HG02852 (cell line): ENCODE results near the gene ARHGAP4.

ENCODE experiments used
- ATAC-seq: cut with Tn5 transposase; IDR thresholded peaks from one replicate; pipeline ENCODE4 v1.9.1; 2021; ENCODE audit warnings: mild to moderate bottlenecking, moderate library complexity; ENCODE audit not compliant: unreplicated experiment

The ARHGAP4 gene

DNA sequence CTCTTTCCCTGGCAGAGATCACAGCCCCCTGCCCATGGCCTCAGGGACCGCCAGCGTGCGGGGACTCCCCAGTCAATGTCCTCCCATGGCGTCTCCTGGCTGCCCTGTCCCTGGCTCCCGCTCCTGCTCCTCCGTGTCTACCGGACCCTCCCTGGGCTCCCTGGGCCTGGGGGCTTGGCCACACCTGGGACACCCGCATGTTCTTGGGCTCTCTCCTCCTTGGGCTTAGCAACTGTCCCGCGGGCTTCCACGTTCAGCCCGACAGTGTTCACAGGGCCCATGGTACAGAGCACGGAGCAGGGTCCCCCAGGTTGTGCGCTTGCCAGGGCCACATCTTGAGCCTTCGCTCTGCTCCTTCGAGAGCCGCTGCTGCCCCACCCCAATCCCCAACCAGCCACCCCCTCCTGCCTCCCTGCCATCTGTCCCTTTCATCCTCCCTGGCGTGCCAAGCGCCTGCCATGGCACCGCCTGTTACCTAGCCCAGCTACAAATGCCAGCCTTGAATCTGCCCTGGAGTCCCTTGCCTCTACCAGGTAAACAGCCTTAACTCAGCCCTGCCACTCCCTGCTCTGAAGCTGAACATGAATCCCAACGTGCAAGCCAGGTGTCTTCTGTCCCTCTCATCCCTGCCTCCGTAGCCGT lies 17.7 kb downstream of the ARHGAP4 start:
- no peak for ATAC-seq

DNA sequence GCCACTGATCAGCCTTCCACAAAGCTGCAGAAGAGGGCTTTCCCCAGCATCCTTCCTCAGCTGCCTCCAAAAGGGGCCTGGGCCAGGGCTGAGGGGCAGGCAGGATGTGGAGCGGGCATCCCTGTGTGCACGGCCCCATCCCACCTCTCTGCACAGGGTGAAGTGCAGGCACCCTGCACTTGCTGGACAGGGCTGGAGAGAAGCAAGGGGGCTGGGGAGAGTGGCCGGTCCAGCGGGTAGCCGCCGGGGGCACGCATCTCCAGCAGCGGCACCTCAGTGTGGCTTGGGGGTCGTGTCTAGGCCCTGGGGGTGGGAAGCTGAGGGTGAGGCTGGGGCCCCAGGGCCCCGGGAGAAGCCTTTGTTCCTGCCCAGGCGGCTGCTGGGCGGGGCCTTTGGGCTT lies 18.6 kb downstream of the ARHGAP4 start:
- no peak for ATAC-seq

DNA sequence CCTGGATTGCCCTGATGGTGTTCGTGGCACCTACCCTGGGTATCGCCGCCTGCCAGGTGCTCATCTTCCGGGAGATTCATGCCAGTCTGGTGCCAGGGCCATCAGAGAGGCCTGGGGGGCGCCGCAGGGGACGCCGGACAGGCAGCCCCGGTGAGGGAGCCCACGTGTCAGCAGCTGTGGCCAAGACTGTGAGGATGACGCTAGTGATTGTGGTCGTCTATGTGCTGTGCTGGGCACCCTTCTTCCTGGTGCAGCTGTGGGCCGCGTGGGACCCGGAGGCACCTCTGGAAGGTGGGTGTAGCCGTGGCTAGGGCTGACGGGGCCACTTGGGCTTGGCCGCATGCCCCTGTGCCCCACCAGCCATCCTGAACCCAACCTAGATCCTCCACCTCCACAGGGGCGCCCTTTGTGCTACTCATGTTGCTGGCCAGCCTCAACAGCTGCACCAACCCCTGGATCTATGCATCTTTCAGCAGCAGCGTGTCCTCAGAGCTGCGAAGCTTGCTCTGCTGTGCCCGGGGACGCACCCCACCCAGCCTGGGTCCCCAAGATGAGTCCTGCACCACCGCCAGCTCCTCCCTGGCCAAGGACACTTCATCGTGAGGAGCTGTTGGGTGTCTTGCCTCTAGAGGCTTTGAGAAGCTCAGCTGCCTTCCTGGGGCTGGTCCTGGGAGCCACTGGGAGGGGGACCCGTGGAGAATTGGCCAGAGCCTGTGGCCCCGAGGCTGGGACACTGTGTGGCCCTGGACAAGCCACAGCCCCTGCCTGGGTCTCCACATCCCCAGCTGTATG lies 19.7 kb downstream of the ARHGAP4 start:
- no peak for ATAC-seq

- ATAC-seq = no peak
Observed at GRCh38 chrX:153905481-153906095, 20.5 kb downstream of the ARHGAP4 start.

DNA sequence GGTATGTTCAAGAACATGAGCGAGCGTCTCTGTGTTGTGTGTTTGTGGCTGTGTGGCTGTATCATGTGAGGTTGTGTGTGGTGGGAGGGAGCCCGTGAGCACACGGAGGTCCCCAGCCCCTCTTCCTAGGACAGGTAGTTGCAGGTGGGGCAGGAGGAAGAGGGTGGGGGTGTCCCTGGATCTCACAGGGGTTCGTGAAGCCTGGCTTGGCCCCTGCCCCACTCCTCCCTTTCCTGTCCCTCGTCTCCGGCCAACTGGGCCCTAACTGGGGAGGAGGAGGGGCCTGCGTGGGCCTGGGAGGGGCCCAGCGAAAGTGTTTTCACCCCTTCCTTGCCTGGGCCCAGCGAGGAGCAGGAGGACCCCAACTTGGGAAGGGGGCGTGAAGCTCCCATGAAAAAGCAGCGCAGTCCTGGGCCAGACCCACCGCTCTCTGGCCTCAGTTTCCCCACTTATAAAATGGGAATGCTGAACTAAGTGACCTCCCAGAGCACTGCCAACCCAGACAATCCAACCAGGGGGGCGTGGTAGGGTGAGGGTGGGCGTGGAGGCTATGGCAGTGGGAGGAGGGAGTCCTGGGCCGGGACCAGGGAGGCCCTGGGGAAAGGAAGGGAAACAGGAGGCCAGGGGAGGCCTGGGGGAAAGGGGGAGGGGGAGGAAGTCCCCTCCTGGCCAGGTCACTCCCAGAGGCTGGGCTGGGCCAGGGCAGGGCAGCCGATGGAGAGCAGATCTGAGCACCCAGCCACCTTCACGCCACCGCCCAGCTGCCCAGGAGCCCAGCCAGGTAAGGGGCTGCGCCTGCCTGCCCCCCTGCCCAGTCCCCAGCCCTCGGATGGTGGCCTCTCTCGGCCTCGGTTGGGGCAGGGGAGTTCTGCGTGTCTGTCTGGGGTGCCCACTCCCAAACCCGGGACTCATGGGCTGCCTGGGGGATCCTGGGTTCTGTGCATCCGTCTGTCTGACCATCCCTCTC lies 21.8 kb downstream of the ARHGAP4 start, which contains the start of gene AVPR2:
TSS of gene AVPR2 (plus strand) at position 683 of the 967 bp plus-strand sequence. CDS start 473 bp downstream, outside the sequence.
- no peak for ATAC-seq

DNA sequence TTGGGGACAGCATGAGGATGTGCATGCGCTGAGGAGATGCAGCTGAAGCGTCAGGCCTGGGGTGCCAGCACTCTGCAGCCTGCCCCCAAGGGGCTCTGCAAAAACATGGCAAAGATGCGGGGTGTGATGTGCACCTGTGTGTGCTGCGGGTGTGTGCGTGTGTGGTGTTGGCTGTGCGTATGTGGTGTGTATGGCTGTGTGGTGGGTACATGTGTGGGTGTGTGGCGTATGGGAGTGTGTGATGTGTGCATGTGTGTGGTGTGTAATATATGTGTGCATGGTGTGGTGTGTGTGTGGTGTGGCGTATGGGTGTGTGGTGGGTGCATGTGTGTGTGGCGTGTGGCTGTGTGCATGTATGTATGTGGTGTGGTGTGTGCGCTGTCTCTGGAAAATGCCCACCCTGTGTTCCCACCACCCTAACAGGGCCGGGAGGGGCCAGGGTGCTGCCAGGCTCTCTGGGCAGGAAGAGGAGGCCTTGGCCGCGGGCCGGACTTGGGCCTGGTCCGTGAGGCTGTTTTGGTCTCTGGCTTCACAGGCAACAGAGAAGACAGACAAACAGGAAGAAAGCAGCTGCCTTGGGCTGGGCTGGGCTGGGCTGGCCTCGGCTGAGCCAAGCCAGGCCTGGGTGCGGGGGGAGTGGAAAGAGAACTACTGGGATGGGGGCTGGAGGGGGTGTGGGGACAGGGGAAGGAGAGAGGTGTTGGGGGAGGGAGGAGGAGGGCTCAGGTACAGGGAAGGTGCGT lies 22.7 kb downstream of the ARHGAP4 start:
- ATAC-seq = no peak

GRCh38 chrX:153902385-153902784 lies 23.7 kb downstream of the ARHGAP4 start:
- ATAC-seq = no peak

GRCh38 chrX:153901753-153902140 lies 24.3 kb downstream of the ARHGAP4 start:
- no peak for ATAC-seq

DNA sequence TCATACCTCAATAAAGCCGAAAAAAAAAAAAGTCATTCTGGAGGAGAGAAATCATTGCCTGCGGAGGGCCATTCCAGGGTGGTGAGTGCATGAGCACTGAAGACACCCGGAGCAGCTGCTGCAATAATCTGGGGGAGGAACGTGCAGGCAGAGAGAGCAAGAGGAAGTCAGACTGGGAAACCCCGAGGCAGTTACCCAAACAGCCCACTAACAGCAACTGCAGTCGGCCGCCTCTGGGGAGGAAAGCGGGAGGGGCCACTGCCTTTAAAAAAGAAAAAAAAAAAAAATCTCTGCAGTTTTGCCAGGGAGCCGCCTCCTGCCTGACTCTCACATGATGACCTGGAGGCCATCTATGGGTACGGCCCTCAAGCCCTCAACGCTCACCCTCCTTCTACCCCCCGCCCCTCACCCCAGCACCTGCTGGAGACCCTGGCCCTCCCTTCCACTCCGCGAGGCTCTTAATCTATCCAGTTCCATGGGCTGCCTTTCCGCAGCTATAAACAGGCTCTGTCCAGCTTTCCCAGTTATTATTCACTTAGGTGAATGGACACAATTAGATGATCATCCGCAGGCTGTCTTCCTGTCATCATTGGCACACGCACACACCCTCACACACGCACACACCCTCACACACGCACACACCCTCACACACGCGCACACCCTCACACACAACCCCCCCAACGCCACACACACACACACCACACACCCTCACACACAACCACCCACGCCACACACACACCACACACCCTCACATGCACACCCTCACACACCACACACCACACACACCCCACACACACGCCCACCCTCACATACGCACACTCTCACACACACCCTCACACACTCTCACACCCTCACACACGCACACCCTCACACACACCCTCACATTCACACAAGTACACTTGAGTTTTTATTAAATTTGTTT lies 25.0 kb downstream of the ARHGAP4 start:
- ATAC-seq = peak; percentile 86

GRCh38 chrX:153897899-153898298 lies 28.2 kb downstream of the ARHGAP4 start:
- ATAC-seq = no peak

DNA sequence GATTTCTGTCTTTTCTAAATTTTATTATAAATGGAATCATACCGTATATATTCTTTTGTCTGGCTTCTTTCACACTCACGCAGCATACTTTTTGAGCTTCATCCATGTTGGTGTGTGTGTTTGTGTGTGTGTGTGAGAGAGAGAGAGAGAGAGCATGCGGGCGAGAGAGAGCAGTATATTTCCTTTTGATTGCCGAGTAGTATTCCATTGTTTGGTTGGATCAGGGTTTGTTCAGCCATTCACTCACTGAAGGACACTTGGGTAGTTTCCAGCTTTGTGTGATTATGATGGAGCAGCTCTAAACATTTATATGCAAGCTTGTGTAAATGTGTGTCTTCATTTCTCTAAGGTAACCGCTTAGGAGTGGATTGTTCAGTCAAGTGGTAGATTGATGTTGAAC lies 36.9 kb downstream of the ARHGAP4 start:
- no peak for ATAC-seq

DNA sequence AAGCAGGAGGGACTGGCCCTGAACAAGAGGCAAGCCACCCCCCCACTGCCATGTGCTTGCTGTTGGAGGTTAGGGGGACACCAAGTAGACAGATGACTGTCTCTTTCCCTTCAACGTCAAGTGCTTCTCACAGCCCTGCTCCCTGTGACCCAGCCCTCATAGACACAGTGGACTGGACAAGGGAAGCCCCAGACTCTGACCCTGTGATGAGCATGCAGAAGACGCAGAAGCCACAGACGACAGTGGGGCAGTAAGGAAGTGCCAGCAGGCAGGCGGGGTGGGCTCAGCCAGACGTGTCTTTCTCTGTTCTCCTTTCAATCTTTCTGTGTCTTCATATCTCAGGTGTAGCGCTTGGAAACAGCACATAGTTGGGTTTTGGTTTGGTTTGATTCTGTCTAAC lies 37.7 kb downstream of the ARHGAP4 start:
- ATAC-seq = peak; percentile 38

- ATAC-seq = no peak
Observed at GRCh38 chrX:153887385-153887784, 38.7 kb downstream of the ARHGAP4 start.

DNA sequence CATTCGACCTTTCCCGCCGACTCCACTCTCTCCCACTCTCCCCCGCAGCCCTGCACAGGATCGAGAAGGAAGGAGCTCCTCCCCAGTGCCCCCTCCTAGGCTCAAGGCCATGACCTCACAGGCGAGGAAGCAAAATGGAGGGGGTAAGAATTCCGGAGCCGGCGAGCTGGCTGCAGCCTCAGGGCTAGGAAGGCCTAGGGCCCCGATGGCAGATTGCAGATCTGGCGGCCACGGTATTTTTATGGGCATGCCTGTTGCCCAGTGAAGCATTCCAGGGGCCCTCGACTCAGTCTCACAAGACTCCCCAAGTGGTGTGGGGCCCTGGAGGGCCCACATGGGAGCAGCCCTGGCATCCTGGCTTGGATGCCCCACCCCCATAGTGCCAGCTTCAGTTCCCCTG lies 39.1 kb downstream of the ARHGAP4 start:
- ATAC-seq = no peak

DNA sequence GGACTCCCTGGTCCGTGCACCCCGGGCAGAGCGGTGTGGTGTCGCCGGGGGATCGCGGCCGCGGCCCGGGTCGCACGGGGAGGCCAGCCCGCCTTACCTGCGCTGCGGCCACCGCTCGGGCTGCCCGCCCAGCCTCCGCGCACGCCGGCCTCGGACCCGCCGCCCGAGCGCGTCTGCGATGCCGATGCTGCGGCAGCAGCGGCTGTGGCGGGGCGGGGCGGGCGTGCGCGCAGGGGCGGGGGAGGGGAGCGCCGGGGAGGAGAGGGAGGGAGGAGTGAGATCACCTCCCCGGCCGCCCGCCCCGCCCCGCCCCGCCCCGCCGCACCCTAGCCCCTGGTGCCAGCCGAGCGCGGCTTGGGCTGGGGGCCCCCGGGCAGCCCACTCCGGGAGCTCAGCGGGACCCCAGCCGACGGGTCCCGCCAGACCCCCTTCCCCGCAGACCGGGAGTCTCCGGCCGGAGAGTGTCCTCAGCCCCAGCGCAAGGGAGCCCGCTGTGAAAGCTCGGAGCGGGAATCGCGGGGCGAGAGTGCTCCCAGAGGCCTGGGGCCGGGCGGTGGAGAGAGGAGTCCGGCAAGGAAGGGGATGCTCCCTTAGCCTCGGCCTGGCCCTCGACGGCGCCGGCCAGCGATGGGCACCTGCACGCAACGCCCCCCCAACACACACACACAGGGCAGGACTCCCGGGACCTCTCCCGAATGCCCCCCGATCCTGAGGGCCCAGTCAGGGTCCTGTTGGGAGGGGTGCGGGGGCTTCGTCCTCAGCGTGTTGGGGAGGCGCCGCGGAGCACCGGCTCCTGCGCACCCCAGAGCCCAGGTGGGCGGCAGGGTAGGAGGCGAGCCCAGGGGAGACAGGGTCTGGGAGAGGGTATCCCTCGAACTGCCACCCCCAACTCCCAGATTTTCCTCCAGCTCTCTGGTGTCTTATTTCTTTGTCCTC lies 39.8 kb downstream of the ARHGAP4 start, which contains the start of gene L1CAM:
TSS of gene L1CAM (minus strand) at position 206 of the 936 bp plus-strand sequence. CDS start 10,337 bp downstream, outside the sequence.
- ATAC-seq = no peak

DNA sequence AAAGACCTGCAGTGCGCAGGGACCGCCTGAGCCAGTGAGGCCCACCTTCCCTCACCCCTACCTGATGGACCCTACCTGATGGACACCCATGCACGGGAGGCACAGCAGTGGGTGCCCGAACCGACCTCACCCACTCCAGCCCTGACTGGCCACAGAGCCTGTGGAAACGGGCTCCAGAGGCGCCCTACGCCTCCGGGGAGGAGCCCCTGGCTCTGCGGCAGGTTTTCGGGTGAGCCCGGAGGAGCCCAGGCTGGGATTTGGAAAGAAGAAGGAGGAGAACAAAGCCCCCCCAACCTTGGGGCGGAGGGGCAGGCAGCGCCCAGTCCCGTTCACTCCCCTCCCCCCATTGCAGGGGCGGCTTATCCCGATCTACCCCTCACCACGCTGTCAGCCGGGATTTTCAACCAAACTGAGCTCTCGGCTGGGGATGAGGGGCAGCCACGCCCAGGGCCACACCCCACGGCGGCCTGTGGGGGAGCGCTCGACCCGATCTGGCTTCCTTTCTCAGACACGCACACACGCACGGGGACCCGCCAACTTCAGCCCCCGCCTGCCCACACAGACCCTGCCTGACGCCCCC lies 40.8 kb downstream of the ARHGAP4 start:
- no peak for ATAC-seq

DNA sequence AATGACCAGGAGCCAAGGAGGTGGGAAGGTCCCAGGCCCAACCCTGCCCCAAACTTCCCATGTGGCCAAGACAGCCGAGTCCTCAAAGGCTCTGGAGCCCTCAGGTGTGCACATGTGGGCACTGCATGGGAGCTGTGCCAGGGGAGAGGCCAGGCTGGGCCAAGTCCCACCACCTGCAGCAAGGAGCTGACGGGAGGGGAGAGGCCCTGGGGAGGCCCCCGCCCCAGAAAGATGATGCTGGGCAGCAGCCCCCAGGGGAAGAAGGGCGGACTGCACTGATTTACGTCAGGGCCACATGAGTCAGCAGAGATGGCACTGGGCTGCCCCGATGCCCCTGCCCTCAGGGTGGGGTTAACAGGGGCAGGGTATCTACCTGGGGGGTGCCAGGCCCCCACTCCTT lies 41.5 kb downstream of the ARHGAP4 start:
- ATAC-seq = no peak
